ENCODE data around the gene PRKD1.

The PRKD1 gene

GRCh38 chr14:29821661-29822429 is 105.8 kb downstream of the PRKD1 start:
- no peaks in the 10 kb centered on the region for H3K9me3 ChIP-seq (ENCODE audit: severe bottlenecking)
- H3K27me3 ChIP-seq (ENCODE audit: insufficient read depth, poor library complexity, severe bottlenecking) = peaks cover 24% of the 10 kb centered on the region
- no peak overlapping the region for H3K4me3 ChIP-seq (ENCODE audit: severe bottlenecking)
- DNase-seq (ENCODE audit: low spot score) (no peak), ATAC-seq (ENCODE audit: low read depth) (no peak)
- H3K4me1 ChIP-seq (ENCODE audit: insufficient read depth, poor library complexity, severe bottlenecking) = no peaks in the 10 kb centered on the region
- H3K27ac ChIP-seq (ENCODE audit: poor library complexity, severe bottlenecking) = no peak overlapping the region
- H3K36me3 ChIP-seq (ENCODE audit: low read depth) = no peaks in the 10 kb centered on the region
- TF ChIP-seq CTCF (IDR thresholded peaks at IDR 0.05; ENCODE audit: poor library complexity, severe bottlenecking) = no peak

GRCh38 chr14:29821242-29821641 is 106.4 kb downstream of the PRKD1 start:
- H3K9me3 ChIP-seq (ENCODE audit: severe bottlenecking) = no peaks in the 10 kb centered on the region
- H3K27ac ChIP-seq (ENCODE audit: poor library complexity, severe bottlenecking) = no peak overlapping the region
- peaks cover 24% of the 10 kb centered on the region for H3K27me3 ChIP-seq (ENCODE audit: insufficient read depth, poor library complexity, severe bottlenecking)
- TF ChIP-seq CTCF (IDR thresholded peaks at IDR 0.05; ENCODE audit: poor library complexity, severe bottlenecking) = no peak
- no peaks in the 10 kb centered on the region for H3K4me1 ChIP-seq (ENCODE audit: insufficient read depth, poor library complexity, severe bottlenecking)
- ATAC-seq (ENCODE audit: low read depth) (no peak), DNase-seq (ENCODE audit: low spot score) (no peak)
- no peak overlapping the region for H3K4me3 ChIP-seq (ENCODE audit: severe bottlenecking)
- no peaks in the 10 kb centered on the region for H3K36me3 ChIP-seq (ENCODE audit: low read depth)

GRCh38 chr14:29820785-29821184 is 106.9 kb downstream of the PRKD1 start:
- Histone ChIP-seq H3K27ac (ENCODE audit: poor library complexity, severe bottlenecking) (no peak overlapping the region), H3K4me1 (ENCODE audit: insufficient read depth, poor library complexity, severe bottlenecking) (no peaks in the 10 kb centered on the region), H3K4me3 (ENCODE audit: severe bottlenecking) (no peak overlapping the region)

GRCh38 chr14:29817767-29818405 is 109.8 kb downstream of the PRKD1 start:
- TF ChIP-seq CTCF (IDR thresholded peaks at IDR 0.05; ENCODE audit: poor library complexity, severe bottlenecking) = no peak
- Histone ChIP-seq H3K27me3 (ENCODE audit: insufficient read depth, poor library complexity, severe bottlenecking) (peaks cover 18% of the 10 kb centered on the region), H3K4me3 (ENCODE audit: severe bottlenecking) (no peak overlapping the region), H3K4me1 (ENCODE audit: insufficient read depth, poor library complexity, severe bottlenecking) (no peaks in the 10 kb centered on the region), H3K36me3 (ENCODE audit: low read depth) (no peaks in the 10 kb centered on the region), H3K27ac (ENCODE audit: poor library complexity, severe bottlenecking) (no peak overlapping the region), H3K9me3 (ENCODE audit: severe bottlenecking) (no peaks in the 10 kb centered on the region)
- ATAC-seq (ENCODE audit: low read depth) (no peak), DNase-seq (ENCODE audit: low spot score) (no peak)

More at GRCh38 chr14:29820785-29821184, 106.9 kb downstream of the PRKD1 start:
- no peaks in the 10 kb centered on the region for H3K36me3 ChIP-seq (ENCODE audit: low read depth)
- no peak for ATAC-seq (ENCODE audit: low read depth)
- H3K27me3 ChIP-seq (ENCODE audit: insufficient read depth, poor library complexity, severe bottlenecking) = peaks cover 23% of the 10 kb centered on the region
- no peaks in the 10 kb centered on the region for H3K9me3 ChIP-seq (ENCODE audit: severe bottlenecking)
- TF ChIP-seq CTCF (IDR thresholded peaks at IDR 0.05; ENCODE audit: poor library complexity, severe bottlenecking) = no peak
- DNase-seq (ENCODE audit: low spot score) = no peak

Measured in RWPE2 (cell line).